ENCODE results near the gene SLC22A23. TPM values are rescaled to one million over a fixed set of nuclear protein-coding genes. Genes with fewer than 3 reads are reported as not detected.

The SLC22A23 gene
- total RNA-seq, 2 experiments from 2014 or later = not detected

DNA sequence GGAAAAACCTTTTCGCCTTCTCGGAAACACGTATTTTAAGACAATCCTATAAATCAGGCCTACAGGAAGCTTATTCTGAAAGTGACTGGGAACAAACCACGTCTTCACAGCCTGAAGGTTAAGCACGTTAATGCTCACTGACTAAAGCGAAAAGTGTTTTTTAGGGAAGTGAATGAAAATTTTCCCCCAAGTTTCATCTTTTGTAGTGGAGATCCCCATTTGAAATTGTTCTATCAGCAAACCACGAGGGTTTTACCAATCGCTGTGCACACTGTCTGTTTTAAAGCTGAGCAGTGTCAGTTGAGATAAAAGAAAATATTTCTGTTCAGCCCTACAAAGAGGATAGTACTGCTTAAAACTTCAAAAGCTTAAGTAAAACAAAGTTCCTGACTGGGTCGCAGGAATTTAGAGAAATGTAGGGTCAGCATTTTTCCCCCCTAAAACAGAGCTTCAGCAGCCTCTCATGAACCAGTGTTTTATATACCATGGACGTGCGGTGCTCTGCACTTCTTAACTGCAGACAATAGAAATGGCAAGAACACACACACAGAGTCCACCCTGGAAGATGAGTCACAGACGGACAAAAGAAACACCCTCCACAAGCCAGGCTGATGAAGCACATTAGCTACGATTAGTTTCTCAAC lies 34.9 kb downstream of the SLC22A23 start:
- CTCF ChIA-PET (ENCODE audit: unreplicated experiment) = interaction anchor here (0.5 kb wide), 1 partner anchor 1428 kb away, joined by 3 read pairs; no protein-coding TSS in a partner anchor
- POLR2A ChIA-PET = interaction anchor here (0.6 kb wide), 1 partner anchor 641 kb away, joined by 3 read pairs; no protein-coding TSS in a partner anchor
- no peak overlapping the region for H3K27ac ChIP-seq (ENCODE audit: low read depth, low read length, poor library complexity, severe bottlenecking)
- no peak overlapping the region for H3K4me2 ChIP-seq (ENCODE audit: low read length)
- no peaks in the 10 kb centered on the region for H4K20me1 ChIP-seq (ENCODE audit: insufficient read depth, low read length)
- DNase-seq (ENCODE audit: low spot score) = no peak
- H3K4me3 ChIP-seq (ENCODE audit: low read depth, low read length, poor library complexity, severe bottlenecking) = no peak overlapping the region
- no peaks in the 10 kb centered on the region for H3K4me1 ChIP-seq (ENCODE audit: insufficient read depth, low read length, poor library complexity, severe bottlenecking)
- H3K36me3 ChIP-seq (ENCODE audit: insufficient read depth, low read length) = no peaks in the 10 kb centered on the region
- no peak overlapping the region for H2AFZ ChIP-seq (ENCODE audit: low read length)
- no TSS peak for BruUV-seq (replicated peaks)
- no peaks in the 10 kb centered on the region for H3K9me2 ChIP-seq (ENCODE audit: insufficient read depth, low read length)
- no peaks in the 10 kb centered on the region for H3K79me2 ChIP-seq (ENCODE audit: insufficient read depth, low read depth, low read length)
- no peaks in the 10 kb centered on the region for H3K9me3 ChIP-seq (ENCODE audit: low read length)
- intact Hi-C loops (cut with micrococcal nuclease; ENCODE audit: unreplicated experiment) = no loop called here
- TF ChIP-seq, protein P1, sequence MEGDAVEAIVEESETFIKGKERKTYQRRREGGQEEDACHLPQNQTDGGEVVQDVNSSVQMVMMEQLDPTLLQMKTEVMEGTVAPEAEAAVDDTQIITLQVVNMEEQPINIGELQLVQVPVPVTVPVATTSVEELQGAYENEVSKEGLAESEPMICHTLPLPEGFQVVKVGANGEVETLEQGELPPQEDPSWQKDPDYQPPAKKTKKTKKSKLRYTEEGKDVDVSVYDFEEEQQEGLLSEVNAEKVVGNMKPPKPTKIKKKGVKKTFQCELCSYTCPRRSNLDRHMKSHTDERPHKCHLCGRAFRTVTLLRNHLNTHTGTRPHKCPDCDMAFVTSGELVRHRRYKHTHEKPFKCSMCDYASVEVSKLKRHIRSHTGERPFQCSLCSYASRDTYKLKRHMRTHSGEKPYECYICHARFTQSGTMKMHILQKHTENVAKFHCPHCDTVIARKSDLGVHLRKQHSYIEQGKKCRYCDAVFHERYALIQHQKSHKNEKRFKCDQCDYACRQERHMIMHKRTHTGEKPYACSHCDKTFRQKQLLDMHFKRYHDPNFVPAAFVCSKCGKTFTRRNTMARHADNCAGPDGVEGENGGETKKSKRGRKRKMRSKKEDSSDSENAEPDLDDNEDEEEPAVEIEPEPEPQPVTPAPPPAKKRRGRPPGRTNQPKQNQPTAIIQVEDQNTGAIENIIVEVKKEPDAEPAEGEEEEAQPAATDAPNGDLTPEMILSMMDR (conservative IDR thresholded peaks at IDR 0.05; ENCODE audit: low read length) = no peak
- TF ChIP-seq EZH2phosphoT487 (IDR thresholded peaks at IDR 0.05; ENCODE audit: borderline replicate concordance, low read depth, low read length) = no peak

DNA sequence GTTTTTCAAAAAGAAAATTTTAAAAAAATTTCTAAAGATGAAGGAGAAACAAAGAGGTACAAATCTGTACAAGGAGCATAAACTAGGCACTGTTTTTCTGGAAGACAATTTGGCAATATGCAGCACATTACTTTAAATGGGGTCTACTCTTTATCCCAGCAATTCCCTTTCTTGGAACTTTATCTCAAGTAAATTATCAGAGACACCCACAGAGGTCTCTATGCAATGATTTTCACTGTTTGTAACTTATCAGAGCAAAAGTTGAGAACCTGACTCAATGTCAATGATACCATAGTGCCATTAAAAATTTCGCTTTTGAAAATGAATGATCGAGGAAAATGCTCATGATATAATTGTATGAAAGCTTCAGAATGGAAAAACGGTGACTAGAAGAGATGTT lies 35.7 kb downstream of the SLC22A23 start:
- TF ChIP-seq EZH2phosphoT487 (IDR thresholded peaks at IDR 0.05; ENCODE audit: borderline replicate concordance, low read depth, low read length) = no peak
- TF ChIP-seq, protein P1 (conservative IDR thresholded peaks at IDR 0.05; ENCODE audit: low read length) = no peak
- Histone ChIP-seq H3K4me2 (ENCODE audit: low read length) (no peak overlapping the region), H3K9me2 (ENCODE audit: insufficient read depth, low read length) (no peaks in the 10 kb centered on the region), H4K20me1 (ENCODE audit: insufficient read depth, low read length) (no peaks in the 10 kb centered on the region), H3K36me3 (ENCODE audit: insufficient read depth, low read length) (no peaks in the 10 kb centered on the region), H3K27ac (ENCODE audit: low read depth, low read length, poor library complexity, severe bottlenecking) (no peak overlapping the region), H2AFZ (ENCODE audit: low read length) (no peak overlapping the region), H3K4me1 (ENCODE audit: insufficient read depth, low read length, poor library complexity, severe bottlenecking) (no peaks in the 10 kb centered on the region), H3K79me2 (ENCODE audit: insufficient read depth, low read depth, low read length) (no peaks in the 10 kb centered on the region), H3K9me3 (ENCODE audit: low read length) (no peaks in the 10 kb centered on the region), H3K4me3 (ENCODE audit: low read depth, low read length, poor library complexity, severe bottlenecking) (no peak overlapping the region)
- POLR2A ChIA-PET = interaction anchor here (0.6 kb wide), 1 partner anchor 132 kb away, joined by 3 read pairs; no protein-coding TSS in a partner anchor
- no peak for DNase-seq (ENCODE audit: low spot score)
- no TSS peak for BruUV-seq (replicated peaks)
- intact Hi-C loops (cut with micrococcal nuclease; ENCODE audit: unreplicated experiment) = no loop called here
- CTCF ChIA-PET (ENCODE audit: unreplicated experiment) = interaction anchor here (0.5 kb wide), 1 partner anchor 1427 kb away, joined by 3 read pairs; no protein-coding TSS in a partner anchor

DNA sequence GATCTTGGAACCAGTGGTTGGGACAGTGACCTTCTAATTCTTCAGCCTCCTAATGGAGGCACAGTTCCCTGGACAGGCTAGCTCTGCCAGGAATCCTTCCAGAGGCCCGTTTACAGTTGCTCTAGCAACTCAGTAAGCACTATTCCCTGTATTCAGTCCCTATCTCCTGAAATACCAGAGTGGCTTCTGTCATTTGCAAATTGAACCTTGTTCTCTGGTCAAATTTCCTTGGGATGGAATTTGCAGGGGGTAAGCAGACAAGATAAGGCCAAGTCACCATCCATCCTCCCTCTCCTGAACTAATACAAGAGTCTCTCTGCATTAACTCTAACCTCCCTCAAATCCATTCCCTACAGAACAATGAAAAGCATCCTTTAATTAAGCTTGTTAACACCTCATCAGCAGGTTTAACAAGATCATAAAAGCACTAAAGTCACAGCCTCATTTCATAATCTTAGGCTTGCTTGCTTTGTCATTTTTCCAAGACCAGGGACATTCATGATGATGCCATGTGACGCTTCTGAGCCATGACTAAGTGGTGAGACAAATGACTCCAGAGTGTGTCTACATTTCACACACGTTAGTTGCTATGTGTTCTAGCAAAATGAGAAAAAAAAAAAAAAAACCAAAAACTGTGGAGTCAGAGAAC lies 37.1 kb downstream of the SLC22A23 start:
- no peak for DNase-seq (ENCODE audit: low spot score)
- Histone ChIP-seq H3K9me2 (ENCODE audit: insufficient read depth, low read length) (no peaks in the 10 kb centered on the region), H3K4me2 (ENCODE audit: low read length) (no peak overlapping the region), H3K36me3 (ENCODE audit: insufficient read depth, low read length) (no peaks in the 10 kb centered on the region), H3K79me2 (ENCODE audit: insufficient read depth, low read depth, low read length) (no peaks in the 10 kb centered on the region), H3K9me3 (ENCODE audit: low read length) (no peaks in the 10 kb centered on the region), H2AFZ (ENCODE audit: low read length) (no peak overlapping the region), H3K4me1 (ENCODE audit: insufficient read depth, low read length, poor library complexity, severe bottlenecking) (no peaks in the 10 kb centered on the region), H3K4me3 (ENCODE audit: low read depth, low read length, poor library complexity, severe bottlenecking) (no peak overlapping the region), H4K20me1 (ENCODE audit: insufficient read depth, low read length) (no peaks in the 10 kb centered on the region), H3K27ac (ENCODE audit: low read depth, low read length, poor library complexity, severe bottlenecking) (no peak overlapping the region)
- CTCF ChIA-PET (ENCODE audit: unreplicated experiment) = no interaction called here
- POLR2A ChIA-PET = interaction anchor here (0.7 kb wide), 2 partner anchors 24 to 1738 kb away, joined by 3 to 4 read pairs; no protein-coding TSS in a partner anchor
- TF ChIP-seq, protein P1 (conservative IDR thresholded peaks at IDR 0.05; ENCODE audit: low read length) = no peak
- no peak for TF ChIP-seq EZH2phosphoT487 (IDR thresholded peaks at IDR 0.05; ENCODE audit: borderline replicate concordance, low read depth, low read length)
- intact Hi-C loops (cut with micrococcal nuclease; ENCODE audit: unreplicated experiment) = no loop called here
- no TSS peak for BruUV-seq (replicated peaks)
